Effector CD8-positive, alpha-beta T cell (primary cell): ENCODE measurements around the gene MGAT5.

ENCODE experiments used
- DNase-seq: peaks from one replicate; lab custom pipeline; 2025; lab: John Stamatoyannopoulos, UW

MGAT5 gene

GRCh38 chr2:134335601-134336000 lies 81.7 kb downstream of the MGAT5 start:
- DNase-seq: no peak

GRCh38 chr2:134336352-134336751 lies 82.5 kb downstream of the MGAT5 start:
- no peak for DNase-seq

- DNase-seq: no peak
These were observed 83.0 kb downstream of the MGAT5 start for GRCh38 chr2:134336921-134337320.

GRCh38 chr2:134337631-134338030 lies 83.8 kb downstream of the MGAT5 start:
- DNase-seq: no peak

GRCh38 chr2:134338208-134338607 lies 84.3 kb downstream of the MGAT5 start:
- DNase-seq: no peak

GRCh38 chr2:134341476-134341875 lies 87.6 kb downstream of the MGAT5 start:
- DNase-seq: no peak

- no peak for DNase-seq
These were observed 91.3 kb downstream of the MGAT5 start for GRCh38 chr2:134344954-134345697.

- DNase-seq: no peak
These were observed 92.3 kb downstream of the MGAT5 start for GRCh38 chr2:134346141-134346540.

GRCh38 chr2:134347756-134348155 lies 93.9 kb downstream of the MGAT5 start:
- DNase-seq: no peak

- no peak for DNase-seq
These were observed 94.4 kb downstream of the MGAT5 start for GRCh38 chr2:134348239-134348638.

GRCh38 chr2:134348760-134349159 lies 94.9 kb downstream of the MGAT5 start:
- no peak for DNase-seq

GRCh38 chr2:134351016-134351415 lies 97.1 kb downstream of the MGAT5 start:
- no peak for DNase-seq

GRCh38 chr2:134351899-134352298 lies 98.0 kb downstream of the MGAT5 start:
- DNase-seq: no peak

- no peak for DNase-seq
These were observed 99.0 kb downstream of the MGAT5 start for GRCh38 chr2:134352844-134353243.

GRCh38 chr2:134354611-134355010 lies 100.7 kb downstream of the MGAT5 start:
- no peak for DNase-seq

- DNase-seq: no peak
These were observed 103.9 kb downstream of the MGAT5 start for GRCh38 chr2:134357814-134358213.

GRCh38 chr2:134359367-134360081 lies 105.7 kb downstream of the MGAT5 start:
- DNase-seq: no peak

- no peak for DNase-seq
These were observed 107.0 kb downstream of the MGAT5 start for GRCh38 chr2:134360745-134361487.

- DNase-seq: no peak
These were observed 107.8 kb downstream of the MGAT5 start for GRCh38 chr2:134361648-134362047.

GRCh38 chr2:134362152-134362668 lies 108.3 kb downstream of the MGAT5 start:
- no peak for DNase-seq

- no peak for DNase-seq
These were observed 108.9 kb downstream of the MGAT5 start for GRCh38 chr2:134362740-134363139.

GRCh38 chr2:134365356-134365755 lies 111.5 kb downstream of the MGAT5 start:
- no peak for DNase-seq

- no peak for DNase-seq
These were observed 112.5 kb downstream of the MGAT5 start for GRCh38 chr2:134366359-134366758.
